ENCODE measurements around the gene CDC42EP4.

GRCh38 chr17:73284354-73284753, 27.4 kb downstream of the CDC42EP4 start:
- no peak for TF ChIP-seq CTCF (conservative IDR thresholded peaks at IDR 0.05; ENCODE audit: low read depth in 2 of 2)
- no peak for TF ChIP-seq CREB1 (CRISPR knock-in tag; IDR thresholded peaks at IDR 0.05; ENCODE audit: low read depth)
- no peak for TF ChIP-seq EZH2 (IDR thresholded peaks at IDR 0.05; ENCODE audit: low read depth, unreplicated experiment)
- no peak for TF ChIP-seq POLR2AphosphoS5 (IDR thresholded peaks at IDR 0.05; ENCODE audit: low read depth)
- no peak for TF ChIP-seq JUNB (IDR thresholded peaks at IDR 0.05; ENCODE audit: unreplicated experiment)
- TF ChIP-seq, protein P1, sequence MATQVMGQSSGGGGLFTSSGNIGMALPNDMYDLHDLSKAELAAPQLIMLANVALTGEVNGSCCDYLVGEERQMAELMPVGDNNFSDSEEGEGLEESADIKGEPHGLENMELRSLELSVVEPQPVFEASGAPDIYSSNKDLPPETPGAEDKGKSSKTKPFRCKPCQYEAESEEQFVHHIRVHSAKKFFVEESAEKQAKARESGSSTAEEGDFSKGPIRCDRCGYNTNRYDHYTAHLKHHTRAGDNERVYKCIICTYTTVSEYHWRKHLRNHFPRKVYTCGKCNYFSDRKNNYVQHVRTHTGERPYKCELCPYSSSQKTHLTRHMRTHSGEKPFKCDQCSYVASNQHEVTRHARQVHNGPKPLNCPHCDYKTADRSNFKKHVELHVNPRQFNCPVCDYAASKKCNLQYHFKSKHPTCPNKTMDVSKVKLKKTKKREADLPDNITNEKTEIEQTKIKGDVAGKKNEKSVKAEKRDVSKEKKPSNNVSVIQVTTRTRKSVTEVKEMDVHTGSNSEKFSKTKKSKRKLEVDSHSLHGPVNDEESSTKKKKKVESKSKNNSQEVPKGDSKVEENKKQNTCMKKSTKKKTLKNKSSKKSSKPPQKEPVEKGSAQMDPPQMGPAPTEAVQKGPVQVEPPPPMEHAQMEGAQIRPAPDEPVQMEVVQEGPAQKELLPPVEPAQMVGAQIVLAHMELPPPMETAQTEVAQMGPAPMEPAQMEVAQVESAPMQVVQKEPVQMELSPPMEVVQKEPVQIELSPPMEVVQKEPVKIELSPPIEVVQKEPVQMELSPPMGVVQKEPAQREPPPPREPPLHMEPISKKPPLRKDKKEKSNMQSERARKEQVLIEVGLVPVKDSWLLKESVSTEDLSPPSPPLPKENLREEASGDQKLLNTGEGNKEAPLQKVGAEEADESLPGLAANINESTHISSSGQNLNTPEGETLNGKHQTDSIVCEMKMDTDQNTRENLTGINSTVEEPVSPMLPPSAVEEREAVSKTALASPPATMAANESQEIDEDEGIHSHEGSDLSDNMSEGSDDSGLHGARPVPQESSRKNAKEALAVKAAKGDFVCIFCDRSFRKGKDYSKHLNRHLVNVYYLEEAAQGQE (IDR thresholded peaks at IDR 0.05; ENCODE audit: unreplicated experiment) = no peak
- TF ChIP-seq STAT1 (IDR thresholded peaks at IDR 0.05; ENCODE audit: unreplicated experiment) = no peak
- TF ChIP-seq ZNF114 (CRISPR knock-in tag; IDR thresholded peaks at IDR 0.05) = no peak
- TF ChIP-seq ZNF331 (CRISPR knock-in tag; IDR thresholded peaks at IDR 0.05; ENCODE audit: low read depth) = no peak
- no peak for TF ChIP-seq EZH2phosphoT487 (IDR thresholded peaks at IDR 0.05; ENCODE audit: unreplicated experiment)
